SK-N-SH (cell line): ENCODE results near the gene PPM1F. TPM values are rescaled to one million over a fixed set of nuclear protein-coding genes. Genes with fewer than 3 reads are reported as not detected.

Source experiments
- CTCF ChIA-PET: fragments of 300-600, 350-600 bp; formaldehyde crosslinking; extraction: SDS; loops from one replicate; lab custom pipeline; 2021; lab: Yijun Ruan, JAX
- POLR2A ChIA-PET: fragments of 350-600 bp; sonication (Branson Sonifier 250); formaldehyde crosslinking; extraction: SDS; loops from one replicate; lab custom pipeline; 2020; ENCODE audit warnings: antibody characterized with exemption, inconsistent platforms; lab: Yijun Ruan, JAX
- DNase-seq: peaks from one replicate; pipeline ENCODE4 v3.0.0; 2012
- H2AFZ ChIP-seq: fragments of 200-600 bp; sonication (generic); 2 replicates; pipeline ENCODE4 v1.8.1; 2016; ENCODE audit warnings: antibody characterized with exemption, mild to moderate bottlenecking, low read depth
- H3F3A ChIP-seq: fragments of 200-600 bp; sonication (generic); replicated peaks from 2 replicates; pipeline ENCODE3; 2016; ENCODE audit warnings: antibody characterized with exemption, mild to moderate bottlenecking; ENCODE audit not compliant: insufficient read depth
- H3K27ac ChIP-seq, 2 experiments: fragments of 200-500 bp in 1 of 2; fragments of 200-600 bp in 1 of 2; sonication (Bioruptor generic) in 1 of 2; sonication (generic), shearing (Covaris generic) in 1 of 2; 2 replicates each; pipeline versions ENCODE4 v1.5.1 to v1.6.1; 2014 to 2016; ENCODE audit warnings: low read depth in 2 of 2, inconsistent platforms in 1 of 2, low read length in 1 of 2, mild to moderate bottlenecking in 1 of 2, mixed read lengths in 1 of 2
- H3K27me3 ChIP-seq: fragments of 200-600 bp; sonication (generic), shearing (Covaris generic); 2 replicates; pipeline ENCODE4 v1.6.1; 2016; ENCODE audit warnings: mixed run types; ENCODE audit not compliant: insufficient read depth
- H3K36me3 ChIP-seq, 2 experiments: fragments of 200-500 bp in 1 of 2; fragments of 200-600 bp in 1 of 2; sonication (Bioruptor generic) in 1 of 2; sonication (generic) in 1 of 2; replicated peaks in 1 of 2; 2 replicates each; pipeline versions ENCODE3 to v1.5.1; 2014 to 2016; ENCODE audit warnings: low read length in 1 of 2, mild to moderate bottlenecking in 1 of 2; ENCODE audit not compliant: insufficient read depth in 2 of 2, control insufficient read depth in 1 of 2
- H3K4me1 ChIP-seq, 2 experiments: fragments of 200-500 bp in 1 of 2; fragments of 200-600 bp in 1 of 2; sonication (Bioruptor generic) in 1 of 2; sonication (generic), shearing (Covaris generic) in 1 of 2; 2 replicates each; pipeline versions ENCODE4 v1.5.1 to v1.6.1; 2014 to 2016; ENCODE audit warnings: low read depth in 1 of 2, low read length in 1 of 2, mixed run types in 1 of 2; ENCODE audit not compliant: insufficient read depth in 2 of 2, control insufficient read depth in 1 of 2
- H3K4me2 ChIP-seq: fragments of 200-600 bp; sonication (generic), shearing (Covaris generic); 2 replicates; pipeline ENCODE4 v1.6.1; 2017; ENCODE audit warnings: mixed run types
- H3K4me3 ChIP-seq, 2 experiments: fragments of 200-500 bp in 1 of 2; fragments of 200-600 bp in 1 of 2; sonication (Bioruptor generic) in 1 of 2; sonication (generic), shearing (Covaris generic) in 1 of 2; 2 replicates each; pipeline versions ENCODE4 v1.5.1 to v1.8.1; 2014 to 2016; ENCODE audit warnings: low read depth in 2 of 2, inconsistent platforms in 1 of 2, low read length in 1 of 2, mild to moderate bottlenecking in 1 of 2, mixed read lengths in 1 of 2, moderate library complexity in 1 of 2
- H3K79me2 ChIP-seq: fragments of 200-600 bp; sonication (generic); 2 replicates; pipeline ENCODE4 v1.8.1; 2017; ENCODE audit warnings: mild to moderate bottlenecking; ENCODE audit not compliant: insufficient read depth
- H3K9ac ChIP-seq: fragments of 200-600 bp; sonication (generic); 2 replicates; pipeline ENCODE4 v1.6.1; 2017; ENCODE audit warnings: mixed run types
- H3K9me2 ChIP-seq: fragments of 200-600 bp; sonication (generic); 2 replicates; pipeline ENCODE4 v1.6.1; 2017; ENCODE audit warnings: mixed run types
- H3K9me3 ChIP-seq: fragments of 200-600 bp; sonication (generic); 2 replicates; pipeline ENCODE4 v1.6.1; 2017; ENCODE audit warnings: mixed run types, mild to moderate bottlenecking, moderate library complexity
- H4K20me1 ChIP-seq: fragments of 200-600 bp; sonication (generic); 2 replicates; pipeline ENCODE4 v1.6.1; 2017; ENCODE audit warnings: mild to moderate bottlenecking, mixed run types; ENCODE audit not compliant: insufficient read depth
- CHD2 ChIP-seq: fragments of 150-350 bp; IDR thresholded peaks from 2 replicates; pipeline ENCODE4 v1.6.1; 2018; ENCODE audit warnings: low read length; ENCODE audit not compliant: partially characterized antibody
- ELF1 ChIP-seq: IDR thresholded peaks from 2 replicates; pipeline ENCODE4 v1.4.0; 2012
- EZH2phosphoT487 ChIP-seq: fragments of 200-600 bp; sonication (generic); IDR thresholded peaks from 2 replicates; pipeline ENCODE4 v1.6.1; 2017; ENCODE audit warnings: low read depth, mixed run types, mild to moderate bottlenecking, antibody characterized with exemption, moderate library complexity, borderline replicate concordance
- FOXJ3 ChIP-seq: sonication (generic); formaldehyde crosslinking; IDR thresholded peaks from 2 replicates; pipeline ENCODE4 v1.5.1; 2020; ENCODE audit warnings: mild to moderate bottlenecking, missing genetic modification reagents
- FOXM1 ChIP-seq: IDR thresholded peaks from 2 replicates; pipeline ENCODE4 v1.4.0; 2012; ENCODE audit warnings: low read depth, mild to moderate bottlenecking
- GATA2 ChIP-seq: sonication (generic); formaldehyde crosslinking; IDR thresholded peaks from 2 replicates; pipeline ENCODE4 v1.5.0; 2020; ENCODE audit warnings: mild to moderate bottlenecking, missing genetic modification reagents
- IRF3 ChIP-seq: fragments of 150-350 bp; IDR thresholded peaks from 2 replicates; pipeline ENCODE4 v1.6.1; 2016; ENCODE audit warnings: mild to moderate bottlenecking, low read depth, low read length
- JUND ChIP-seq: IDR thresholded peaks from 2 replicates; pipeline ENCODE4 v1.4.0; 2012
- MAX ChIP-seq: IDR thresholded peaks from 2 replicates; pipeline ENCODE4 v1.4.0; 2012; ENCODE audit warnings: low read depth
- NFIC ChIP-seq: IDR thresholded peaks from 2 replicates; pipeline ENCODE4 v1.4.0; 2012; ENCODE audit warnings: borderline replicate concordance
- PBX3 ChIP-seq: IDR thresholded peaks from 2 replicates; pipeline ENCODE4; 2012
- RAD21 ChIP-seq: IDR thresholded peaks from 2 replicates; pipeline ENCODE4 v1.6.1; 2012; ENCODE audit warnings: mild to moderate bottlenecking, low read length
- REST ChIP-seq: IDR thresholded peaks from 2 replicates; pipeline ENCODE4 v1.6.1; 2012; ENCODE audit warnings: mild to moderate bottlenecking, low read depth, low read length, moderate library complexity
- SIN3A ChIP-seq: IDR thresholded peaks from 2 replicates; pipeline ENCODE4 v1.6.1; 2012; ENCODE audit warnings: low read depth, mild to moderate bottlenecking, low read length, moderate library complexity, borderline replicate concordance
- SMC3 ChIP-seq: IDR thresholded peaks from 2 replicates; pipeline ENCODE4 v1.6.1; 2012; ENCODE audit warnings: low read depth, low read length, improper control_type of control experiment
- TCF12 ChIP-seq: IDR thresholded peaks from 2 replicates; pipeline ENCODE4 v1.4.0; 2012
- TEAD4 ChIP-seq: IDR thresholded peaks from 2 replicates; pipeline ENCODE4 v1.4.0; 2012; ENCODE audit warnings: mild to moderate bottlenecking, borderline replicate concordance; ENCODE audit not compliant: insufficient read depth
- YY1 ChIP-seq: IDR thresholded peaks from 2 replicates; pipeline ENCODE4 v1.4.0; 2012; ENCODE audit warnings: low read depth, mild to moderate bottlenecking
- WGBS: methylation state at CpG from one replicate; pipeline ENCODE4 v1.1.6; 2017; ENCODE audit warnings: low lambda C conversion rate; 5-methylcytosine and 5-hydroxymethylcytosine counted together
- polyA plus RNA-seq, 3 experiments: library from polyadenylated mRNA; depleted of rRNA; stranded (reverse); fragments of >200 nt; gene quantifications; 2 replicates each; pipeline ENCODE4 v1.2.3, GENCODE V29; 2012
- TF ChIP-seq, protein P1 (sequence below): IDR thresholded peaks from 2 replicates; pipeline ENCODE4 v1.4.0; 2012; ENCODE audit warnings: low read depth, borderline replicate concordance

Gene PPM1F
- polyA plus RNA-seq, 1 of the 3 experiments (the other 2 are of a cell fraction) = 29.6 TPM

DNA sequence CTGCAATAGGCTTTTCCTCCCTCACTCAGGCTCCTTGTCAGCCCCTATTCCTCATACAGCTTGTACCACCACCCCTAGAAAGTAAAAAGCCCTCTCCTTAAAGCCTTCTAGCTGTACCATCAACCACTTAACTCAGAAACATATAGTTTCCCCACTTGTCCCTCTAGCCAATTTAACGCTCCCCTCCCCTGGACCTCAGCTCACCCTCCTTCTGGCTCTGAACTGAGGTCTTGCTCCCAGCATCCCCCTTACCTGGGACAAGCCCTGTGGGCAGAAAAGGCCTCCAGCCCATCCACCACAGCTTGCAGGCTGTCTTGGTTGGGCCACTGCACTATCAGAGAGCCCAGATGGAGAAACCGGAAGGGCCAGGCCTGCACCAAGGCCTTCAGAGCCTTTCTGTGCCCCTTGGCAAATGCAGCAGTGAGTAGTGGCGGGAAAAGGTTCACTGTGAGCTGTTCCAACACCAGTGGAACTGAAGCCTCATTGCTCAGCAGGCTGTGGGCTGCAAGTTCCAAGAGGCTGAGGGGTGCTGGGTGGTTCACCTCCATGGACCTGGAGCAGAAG lies 42.3 kb upstream of the PPM1F start:
- H3K4me2 ChIP-seq = no peak overlapping the region
- POLR2A ChIA-PET = no interaction called here
- no peak overlapping the region for H3K4me3 ChIP-seq
- H3K9me2 ChIP-seq = no peaks in the 10 kb centered on the region; the same call in 1 of the 2 replicates
- no peaks in the 10 kb centered on the region for H3K79me2 ChIP-seq
- peaks cover 18% of the 10 kb centered on the region for H3K27me3 ChIP-seq
- no peaks in the 10 kb centered on the region; a peak in 1 of 4 replicates for H3K4me1 ChIP-seq
- TF ChIP-seq PBX3 (no peak), IRF3 (no peak), GATA2 (CRISPR knock-in tag) (no peak), TCF12 (no peak), TEAD4 (no peak), FOXJ3 (CRISPR knock-in tag) (no peak), SIN3A (no peak), RAD21 (no peak), EZH2phosphoT487 (no peak), MAX (no peak), CHD2 (no peak), YY1 (no peak), NFIC (no peak), SMC3 (no peak), REST (no peak), ELF1 (no peak), JUND (no peak), FOXM1 (no peak)
- TF ChIP-seq, protein P1, sequence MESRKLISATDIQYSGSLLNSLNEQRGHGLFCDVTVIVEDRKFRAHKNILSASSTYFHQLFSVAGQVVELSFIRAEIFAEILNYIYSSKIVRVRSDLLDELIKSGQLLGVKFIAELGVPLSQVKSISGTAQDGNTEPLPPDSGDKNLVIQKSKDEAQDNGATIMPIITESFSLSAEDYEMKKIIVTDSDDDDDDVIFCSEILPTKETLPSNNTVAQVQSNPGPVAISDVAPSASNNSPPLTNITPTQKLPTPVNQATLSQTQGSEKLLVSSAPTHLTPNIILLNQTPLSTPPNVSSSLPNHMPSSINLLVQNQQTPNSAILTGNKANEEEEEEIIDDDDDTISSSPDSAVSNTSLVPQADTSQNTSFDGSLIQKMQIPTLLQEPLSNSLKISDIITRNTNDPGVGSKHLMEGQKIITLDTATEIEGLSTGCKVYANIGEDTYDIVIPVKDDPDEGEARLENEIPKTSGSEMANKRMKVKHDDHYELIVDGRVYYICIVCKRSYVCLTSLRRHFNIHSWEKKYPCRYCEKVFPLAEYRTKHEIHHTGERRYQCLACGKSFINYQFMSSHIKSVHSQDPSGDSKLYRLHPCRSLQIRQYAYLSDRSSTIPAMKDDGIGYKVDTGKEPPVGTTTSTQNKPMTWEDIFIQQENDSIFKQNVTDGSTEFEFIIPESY = no peak
- CTCF ChIA-PET = no interaction called here
- H3K9ac ChIP-seq = no peak overlapping the region
- H3K27ac ChIP-seq = no peak overlapping the region
- no peaks in the 10 kb centered on the region for H4K20me1 ChIP-seq
- no peak overlapping the region for H2AFZ ChIP-seq
- 69% methylated on average over 3 of the region's 3 CpGs for WGBS
- H3K9me3 ChIP-seq = no peaks in the 10 kb centered on the region
- DNase-seq = no peak
- H3K36me3 ChIP-seq = no peaks in the 10 kb centered on the region
- H3F3A ChIP-seq = no peaks in the 10 kb centered on the region
